GM12873 (cell line): ENCODE measurements around the gene TPRX2.

Experiments
- TF ChIP-seq, protein P1 (sequence below): IDR thresholded peaks from 2 replicates; pipeline ENCODE4 v1.5.1; 2012; ENCODE audit warnings: low read depth, mild to moderate bottlenecking, moderate library complexity, low read length, control low read depth; ENCODE audit not compliant: insufficient read depth; ENCODE audit errors: missing control alignments

The TPRX2 gene

DNA sequence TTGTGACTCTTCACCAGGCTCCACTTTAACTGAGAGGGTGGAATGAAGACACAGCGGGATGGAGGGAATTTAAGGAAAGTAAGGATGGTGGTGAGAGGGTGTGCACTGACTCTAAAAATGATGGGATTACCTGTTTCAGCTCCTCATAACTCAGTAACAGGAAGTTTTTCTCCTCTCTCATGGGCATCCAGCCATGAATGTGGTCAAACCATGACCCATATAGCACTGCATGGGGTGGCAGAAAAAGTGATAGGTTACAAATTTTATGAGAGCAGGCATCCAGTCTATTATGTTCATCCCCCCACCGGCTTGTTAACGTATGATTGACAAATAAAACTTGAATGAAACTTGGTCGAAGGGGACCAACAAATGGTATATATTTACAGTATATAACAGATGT is 19.9 kb downstream of the TPRX2 start:
- TF ChIP-seq, protein P1, sequence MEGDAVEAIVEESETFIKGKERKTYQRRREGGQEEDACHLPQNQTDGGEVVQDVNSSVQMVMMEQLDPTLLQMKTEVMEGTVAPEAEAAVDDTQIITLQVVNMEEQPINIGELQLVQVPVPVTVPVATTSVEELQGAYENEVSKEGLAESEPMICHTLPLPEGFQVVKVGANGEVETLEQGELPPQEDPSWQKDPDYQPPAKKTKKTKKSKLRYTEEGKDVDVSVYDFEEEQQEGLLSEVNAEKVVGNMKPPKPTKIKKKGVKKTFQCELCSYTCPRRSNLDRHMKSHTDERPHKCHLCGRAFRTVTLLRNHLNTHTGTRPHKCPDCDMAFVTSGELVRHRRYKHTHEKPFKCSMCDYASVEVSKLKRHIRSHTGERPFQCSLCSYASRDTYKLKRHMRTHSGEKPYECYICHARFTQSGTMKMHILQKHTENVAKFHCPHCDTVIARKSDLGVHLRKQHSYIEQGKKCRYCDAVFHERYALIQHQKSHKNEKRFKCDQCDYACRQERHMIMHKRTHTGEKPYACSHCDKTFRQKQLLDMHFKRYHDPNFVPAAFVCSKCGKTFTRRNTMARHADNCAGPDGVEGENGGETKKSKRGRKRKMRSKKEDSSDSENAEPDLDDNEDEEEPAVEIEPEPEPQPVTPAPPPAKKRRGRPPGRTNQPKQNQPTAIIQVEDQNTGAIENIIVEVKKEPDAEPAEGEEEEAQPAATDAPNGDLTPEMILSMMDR = no peak

DNA sequence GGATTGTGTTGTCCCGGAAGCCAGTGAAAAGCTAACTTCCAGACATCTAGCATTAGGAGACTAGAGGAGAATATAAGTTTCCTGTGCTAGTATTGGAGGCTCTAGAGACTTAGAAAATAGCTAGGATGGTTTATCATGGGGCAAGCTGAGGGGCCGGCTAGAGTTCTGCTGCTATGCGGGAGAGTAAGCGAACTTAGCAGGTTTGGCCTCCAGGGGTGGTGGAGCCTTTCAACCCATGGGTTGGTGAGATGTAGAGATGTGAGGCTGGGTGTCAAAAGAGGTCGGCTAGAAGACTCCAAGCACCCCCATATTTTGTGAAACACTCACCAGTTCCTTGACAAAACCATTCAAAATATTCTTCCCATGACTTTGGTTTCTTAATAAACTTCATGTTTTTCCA is 22.7 kb downstream of the TPRX2 start:
- TF ChIP-seq, protein P1 = no peak

DNA sequence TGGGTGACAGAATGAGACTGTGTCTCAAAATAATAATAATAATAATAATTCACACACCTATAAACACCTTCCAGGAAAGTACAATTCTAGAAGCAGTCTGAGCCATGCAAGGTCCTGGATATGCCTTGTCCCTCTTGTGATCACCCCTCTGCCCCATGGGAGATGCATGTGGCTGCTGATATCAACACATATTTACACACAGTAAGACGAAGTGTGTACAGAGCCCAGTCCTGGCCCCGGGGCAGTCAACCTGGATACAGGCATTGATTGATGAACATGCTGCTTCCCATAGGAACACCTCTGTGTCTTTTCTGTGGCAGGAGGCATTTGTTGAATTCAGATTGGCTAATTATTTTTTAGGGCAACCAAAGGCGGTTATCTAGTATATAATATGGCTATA is 23.9 kb downstream of the TPRX2 start:
- TF ChIP-seq, protein P1 = no peak

DNA sequence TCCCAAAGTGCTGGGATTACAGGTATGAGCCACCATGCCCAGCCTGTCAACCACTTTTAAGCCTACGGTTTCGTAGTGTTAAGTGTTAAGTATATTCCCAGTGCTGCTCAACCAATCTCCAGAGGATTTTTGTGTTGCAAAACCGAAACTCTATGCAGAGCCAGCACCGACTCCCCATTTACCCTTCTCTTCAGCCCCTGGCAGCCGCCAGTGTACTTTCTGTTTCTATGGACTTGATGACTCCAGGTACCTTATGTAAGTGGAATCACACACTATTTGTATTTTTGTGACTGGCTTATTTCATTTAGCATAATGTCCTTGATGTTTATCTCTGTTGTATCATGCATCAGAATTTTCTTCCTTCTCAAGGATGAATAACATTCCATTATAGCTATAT is 26.0 kb downstream of the TPRX2 start:
- TF ChIP-seq, protein P1 = no peak

- TF ChIP-seq, protein P1 = no peak
Measured at GRCh38 chr19:47886010-47886559, 27.1 kb downstream of the TPRX2 start, which contains the start of gene SULT2A1. Gene SULT2A1, minus strand, starts transcription at chr19:47886315. Its CDS starts 58 bp downstream, at chr19:47886257.

GRCh38 chr19:47890865-47891621 is 32.0 kb downstream of the TPRX2 start:
- TF ChIP-seq, protein P1 = no peak

DNA sequence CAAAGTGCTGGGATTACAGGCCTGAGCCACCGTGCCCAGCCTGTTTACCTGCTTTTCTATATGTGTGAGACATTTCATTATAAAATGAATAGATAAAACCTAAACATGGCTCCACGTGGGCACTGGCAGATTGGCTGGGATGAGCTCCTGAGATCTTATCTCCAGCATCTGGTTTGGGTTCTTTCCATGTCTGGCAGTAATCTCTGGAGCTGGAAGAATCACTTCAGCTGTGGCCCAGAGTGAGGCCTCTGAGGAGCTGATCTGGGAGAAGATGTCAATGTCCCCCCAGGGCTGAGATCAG is 32.5 kb downstream of the TPRX2 start:
- TF ChIP-seq, protein P1 = no peak
